Astrocyte of the spinal cord (primary cell): ENCODE measurements around the gene ABO.
"Not testable (repeated sequence)": the region's sequence is repeated elsewhere in the genome, so short reads cannot be mapped to it uniquely, and the experiment has no call there.

Source experiments
- DNase-seq: peaks from one replicate; pipeline ENCODE4 v3.0.0; 2011; ENCODE audit warnings: low read depth, low spot score
- H3K4me3 ChIP-seq: 2 replicates; pipeline ENCODE4 v1.5.1; 2011; ENCODE audit warnings: low read depth, mild to moderate bottlenecking, low read length, moderate library complexity
- in situ Hi-C: cut with HindIII; loops from 2 replicates; pipeline ENCODE4 v1.10.0; 2017; ENCODE audit warnings: low sequenced_read_pairs
- TF ChIP-seq, protein P1 (sequence below): IDR thresholded peaks from 2 replicates; pipeline ENCODE4 v1.5.1; 2012; ENCODE audit warnings: low read depth, mild to moderate bottlenecking, low read length, inconsistent platforms

The ABO gene

DNA sequence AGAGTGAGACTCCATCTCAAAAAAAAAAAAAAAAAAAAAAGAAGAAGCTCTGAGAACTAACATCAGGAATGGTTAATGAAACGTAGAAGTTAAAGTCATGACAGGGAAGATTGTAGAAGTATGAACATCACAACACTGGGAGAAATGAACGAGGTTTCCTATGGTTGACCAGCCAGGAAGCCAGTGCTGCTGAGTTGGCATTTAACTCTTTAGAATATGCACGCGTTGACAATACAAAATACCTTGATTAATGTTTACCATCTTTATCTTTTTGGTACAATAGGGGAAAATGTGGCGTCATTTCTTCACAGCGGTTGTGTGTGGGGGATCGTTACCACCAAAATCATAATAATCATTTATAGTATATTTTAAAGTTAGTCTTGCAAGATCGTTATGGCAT, 32.0 kb downstream of the ABO start:
- in situ Hi-C loops: no loop called here
- no peak overlapping the region for H3K4me3 ChIP-seq
- TF ChIP-seq, protein P1, sequence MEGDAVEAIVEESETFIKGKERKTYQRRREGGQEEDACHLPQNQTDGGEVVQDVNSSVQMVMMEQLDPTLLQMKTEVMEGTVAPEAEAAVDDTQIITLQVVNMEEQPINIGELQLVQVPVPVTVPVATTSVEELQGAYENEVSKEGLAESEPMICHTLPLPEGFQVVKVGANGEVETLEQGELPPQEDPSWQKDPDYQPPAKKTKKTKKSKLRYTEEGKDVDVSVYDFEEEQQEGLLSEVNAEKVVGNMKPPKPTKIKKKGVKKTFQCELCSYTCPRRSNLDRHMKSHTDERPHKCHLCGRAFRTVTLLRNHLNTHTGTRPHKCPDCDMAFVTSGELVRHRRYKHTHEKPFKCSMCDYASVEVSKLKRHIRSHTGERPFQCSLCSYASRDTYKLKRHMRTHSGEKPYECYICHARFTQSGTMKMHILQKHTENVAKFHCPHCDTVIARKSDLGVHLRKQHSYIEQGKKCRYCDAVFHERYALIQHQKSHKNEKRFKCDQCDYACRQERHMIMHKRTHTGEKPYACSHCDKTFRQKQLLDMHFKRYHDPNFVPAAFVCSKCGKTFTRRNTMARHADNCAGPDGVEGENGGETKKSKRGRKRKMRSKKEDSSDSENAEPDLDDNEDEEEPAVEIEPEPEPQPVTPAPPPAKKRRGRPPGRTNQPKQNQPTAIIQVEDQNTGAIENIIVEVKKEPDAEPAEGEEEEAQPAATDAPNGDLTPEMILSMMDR: no peak
- DNase-seq: no peak

GRCh38 chr9:133242241-133242640, 32.8 kb downstream of the ABO start:
- in situ Hi-C loops: no loop called here
- TF ChIP-seq, protein P1: no peak
- H3K4me3 ChIP-seq: no peak overlapping the region
- no peak for DNase-seq

DNA sequence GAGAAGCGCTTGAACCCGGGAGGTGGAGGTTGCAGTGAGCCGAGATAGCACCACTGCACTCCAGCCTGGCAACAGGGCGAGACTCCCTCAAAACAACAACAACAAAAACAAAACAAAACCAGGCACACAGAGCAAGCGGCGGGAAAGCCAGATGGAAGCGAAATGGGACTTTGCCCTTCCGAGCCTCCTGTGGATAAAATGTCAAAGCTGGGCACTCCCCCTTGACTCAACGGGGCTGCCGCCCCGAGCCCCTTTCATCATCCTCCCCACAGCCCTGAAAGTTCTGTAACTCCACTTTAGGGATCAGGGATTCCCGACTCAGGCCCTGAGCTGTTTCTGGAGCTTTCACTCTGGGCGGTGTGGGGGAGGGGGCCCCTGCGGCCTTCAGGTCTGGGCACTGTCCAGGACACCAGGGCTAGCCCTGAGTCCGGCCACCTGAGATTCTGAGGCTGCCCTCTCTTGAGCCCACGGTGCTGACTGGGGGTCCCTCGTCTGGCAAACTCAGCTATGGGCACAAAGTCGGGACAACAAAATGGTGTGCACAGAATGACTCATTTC, 35.4 kb downstream of the ABO start:
- no peak for DNase-seq
- in situ Hi-C loops: no loop called here
- no peak overlapping the region for H3K4me3 ChIP-seq
- TF ChIP-seq, protein P1: no peak

GRCh38 chr9:133238851-133239532, 36.0 kb downstream of the ABO start:
- in situ Hi-C loops: no loop called here
- no peak overlapping the region for H3K4me3 ChIP-seq
- TF ChIP-seq, protein P1: peak; percentile 60
- DNase-seq: peak; percentile 8

DNA sequence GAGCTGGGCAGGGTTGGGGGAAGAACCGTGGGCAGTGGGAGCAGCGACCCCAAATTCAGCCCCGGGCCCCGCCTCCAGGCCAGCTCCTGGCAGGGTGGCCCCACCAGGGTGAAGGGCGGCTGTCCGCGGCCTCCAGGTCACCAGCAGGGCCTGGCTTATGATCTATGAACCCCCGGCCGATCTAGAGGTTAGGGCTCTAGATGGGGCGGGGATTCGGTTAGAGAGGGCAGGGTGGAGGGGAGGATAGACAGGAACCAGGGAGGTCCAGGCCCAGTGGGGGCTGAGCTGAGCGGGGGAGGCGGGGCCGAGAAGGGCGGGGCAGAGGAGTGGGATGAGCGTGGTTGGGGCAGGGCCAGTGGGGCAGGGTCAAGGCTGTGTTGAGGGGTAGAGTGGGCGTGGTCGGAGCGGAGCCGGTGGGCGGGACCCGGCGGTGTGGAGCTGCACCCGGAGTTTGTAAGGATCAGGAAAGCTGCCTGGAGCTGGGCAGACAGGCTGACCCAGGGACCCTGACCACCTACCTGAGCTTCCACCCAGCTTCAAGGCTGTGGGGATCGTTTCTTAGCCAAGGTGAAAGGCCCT, 36.6 kb downstream of the ABO start:
- in situ Hi-C loops: no loop called here

DNA sequence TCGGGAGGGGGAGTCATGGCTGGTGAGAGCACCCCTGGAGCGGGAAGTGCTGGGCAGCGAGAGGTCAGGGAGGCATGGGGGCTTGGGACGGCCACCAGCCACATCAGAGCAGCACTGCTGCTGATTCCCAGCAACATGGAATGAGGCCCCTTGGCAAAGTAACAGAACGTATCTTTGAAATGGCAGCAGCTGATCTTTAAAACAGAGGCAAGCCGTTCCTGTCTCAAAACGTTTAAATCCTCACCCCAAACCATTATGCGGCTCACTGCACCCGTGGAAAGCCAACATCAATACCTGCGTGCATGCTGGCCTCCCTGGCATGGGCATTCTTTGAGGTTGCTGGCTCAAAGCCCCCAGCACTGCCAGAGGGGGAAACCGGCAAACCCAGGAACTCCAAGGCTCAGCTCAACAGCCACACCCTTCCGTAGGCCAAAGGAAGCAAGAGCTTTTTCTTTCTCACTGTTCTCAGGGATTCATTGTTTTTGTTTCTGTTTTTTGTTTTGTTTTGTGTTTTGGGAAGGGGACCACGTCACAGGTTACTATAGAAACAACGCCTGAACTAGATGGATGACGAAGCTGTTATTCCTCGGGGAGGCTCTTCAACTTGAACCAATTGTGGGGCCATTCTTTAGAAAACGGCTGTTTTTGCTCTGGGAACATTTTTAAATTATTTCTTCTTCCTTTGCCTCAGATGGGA, 37.8 kb downstream of the ABO start:
- TF ChIP-seq, protein P1: no peak
- in situ Hi-C loops: no loop called here
- no peak overlapping the region for H3K4me3 ChIP-seq
- DNase-seq: peak; percentile 5

More for the DNA sequence above, 36.6 kb downstream of the ABO start:
- DNase-seq: peak; percentile 2
- no peak overlapping the region for H3K4me3 ChIP-seq
- TF ChIP-seq, protein P1: no peak

- in situ Hi-C loops, DNase-seq, H3K4me3 ChIP-seq: not testable (repeated sequence)
These were observed 38.5 kb downstream of the ABO start for GRCh38 chr9:133236291-133237034.
